Astrocyte (in vitro differentiated cells and primary cell): ENCODE measurements around the gene XAF1. TPM values are rescaled to one million over a fixed set of nuclear protein-coding genes. Genes with fewer than 3 reads are reported as not detected.

Source experiments
- DNase-seq: peaks from one replicate; pipeline ENCODE4 v3.0.0-alpha.2; 2010; ENCODE audit warnings: low read depth
- FAIRE-seq: peaks from 2 replicates; lab custom pipeline; 2011; peaks lifted over from hg19 to GRCh38; lab: Jason Lieb, UNC
- H2AFZ ChIP-seq: 2 replicates; pipeline ENCODE4 v1.6.0; 2012; ENCODE audit warnings: low read depth, low read length, inconsistent platforms
- H3K27ac ChIP-seq: 2 replicates; pipeline ENCODE4 v1.5.1; 2011; ENCODE audit warnings: low read depth, low read length, inconsistent platforms
- H3K27me3 ChIP-seq: 2 replicates; pipeline ENCODE4 v1.6.0; 2011; ENCODE audit warnings: low read length, inconsistent platforms; ENCODE audit not compliant: insufficient read depth
- H3K36me3 ChIP-seq: 2 replicates; pipeline ENCODE4 v1.5.1; 2011; ENCODE audit warnings: low read length, inconsistent platforms; ENCODE audit not compliant: insufficient read depth
- H3K4me1 ChIP-seq: 2 replicates; pipeline ENCODE4 v1.5.1; 2011; ENCODE audit warnings: low read length, inconsistent platforms; ENCODE audit not compliant: insufficient read depth
- H3K4me2 ChIP-seq: 2 replicates; pipeline ENCODE4 v1.6.0; 2012; ENCODE audit warnings: low read length, inconsistent platforms
- H3K4me3 ChIP-seq: 2 replicates; pipeline ENCODE4 v1.5.1; 2011; ENCODE audit warnings: low read depth, mild to moderate bottlenecking, low read length, inconsistent platforms; ENCODE audit not compliant: insufficient read depth
- H3K79me2 ChIP-seq: 2 replicates; pipeline ENCODE4 v1.6.0; 2012; ENCODE audit warnings: mild to moderate bottlenecking, low read length, inconsistent platforms; ENCODE audit not compliant: insufficient read depth
- H3K9ac ChIP-seq: 2 replicates; pipeline ENCODE4 v1.6.0; 2012; ENCODE audit warnings: mild to moderate bottlenecking, low read length, inconsistent platforms
- H3K9me3 ChIP-seq: 2 replicates; pipeline ENCODE4 v1.5.1; 2012; ENCODE audit warnings: low read depth, mild to moderate bottlenecking, low read length, inconsistent platforms; ENCODE audit not compliant: insufficient read depth
- H4K20me1 ChIP-seq: 2 replicates; pipeline ENCODE4 v1.6.0; 2012; ENCODE audit warnings: low read length, inconsistent platforms; ENCODE audit not compliant: insufficient read depth
- H3K27ac Mint-ChIP-seq: one replicate; pipeline ENCODE4 v1.8.0; 2021; ENCODE audit warnings: mild to moderate bottlenecking, mixed read lengths; ENCODE audit not compliant: unreplicated experiment
- H3K27me3 Mint-ChIP-seq: one replicate; pipeline ENCODE4 v1.8.0; 2021; ENCODE audit warnings: low read depth, mixed read lengths; ENCODE audit not compliant: unreplicated experiment
- H3K36me3 Mint-ChIP-seq: one replicate; pipeline ENCODE4 v1.8.0; 2021; ENCODE audit warnings: low read depth, mixed read lengths; ENCODE audit not compliant: unreplicated experiment
- H3K4me1 Mint-ChIP-seq: one replicate; pipeline ENCODE4 v1.8.0; 2021; ENCODE audit warnings: low read depth, mixed read lengths; ENCODE audit not compliant: unreplicated experiment
- H3K4me3 Mint-ChIP-seq: one replicate; pipeline ENCODE4 v1.8.0; 2021; ENCODE audit warnings: mild to moderate bottlenecking, moderate library complexity, mixed read lengths; ENCODE audit not compliant: unreplicated experiment
- H3K9me3 Mint-ChIP-seq: one replicate; pipeline ENCODE4 v1.8.0; 2021; ENCODE audit warnings: mild to moderate bottlenecking, mixed read lengths; ENCODE audit not compliant: unreplicated experiment
- CTCF ChIP-seq: IDR thresholded peaks from 2 replicates; pipeline ENCODE4 v1.5.1; 2011; ENCODE audit warnings: low read depth, mild to moderate bottlenecking, inconsistent platforms, low read length, moderate library complexity; ENCODE audit not compliant: insufficient read depth
- EZH2 ChIP-seq: IDR thresholded peaks from 2 replicates; pipeline ENCODE4 v1.6.1; 2012; ENCODE audit warnings: mild to moderate bottlenecking, low read length, inconsistent platforms; ENCODE audit not compliant: insufficient read depth
- total RNA-seq: library from RNA; stranded (reverse); gene quantifications from 2 replicates; pipeline ENCODE4 v1.2.1, GENCODE V29; 2021

The XAF1 gene
- total RNA-seq, 1 donor from 2014 or later, result 50.9 TPM

GRCh38 chr17:6797718-6798351 is 42.0 kb downstream of the XAF1 start:
- Histone ChIP-seq H3K4me3 (no peak overlapping the region), H4K20me1 (no peaks in the 10 kb centered on the region), H3K36me3 (no peaks in the 10 kb centered on the region), H3K27me3 (no peaks in the 10 kb centered on the region), H2AFZ (no peak overlapping the region), H3K79me2 (no peaks in the 10 kb centered on the region), H3K27ac (no peak overlapping the region), H3K9me3 (no peaks in the 10 kb centered on the region), H3K9ac (no peak overlapping the region), H3K4me2 (no peak overlapping the region), H3K4me1 (no peaks in the 10 kb centered on the region)
- Mint-ChIP-seq H3K27ac (no peak overlapping the region), H3K9me3 (no peaks in the 10 kb centered on the region), H3K4me3 (no peak overlapping the region), H3K27me3 (peaks cover 21% of the 10 kb centered on the region), H3K36me3 (no peaks in the 10 kb centered on the region), H3K4me1 (peaks cover 8% of the 10 kb centered on the region)
- DNase-seq (no peak), FAIRE-seq (no peak)
- TF ChIP-seq EZH2 (no peak), CTCF (no peak)

GRCh38 chr17:6799738-6800137 is 43.9 kb downstream of the XAF1 start:
- Histone ChIP-seq H3K36me3 (no peaks in the 10 kb centered on the region), H3K4me1 (no peaks in the 10 kb centered on the region), H3K27me3 (no peaks in the 10 kb centered on the region), H3K4me3 (no peak overlapping the region), H2AFZ (no peak overlapping the region), H3K9me3 (no peaks in the 10 kb centered on the region), H3K27ac (no peak overlapping the region), H4K20me1 (no peaks in the 10 kb centered on the region), H3K4me2 (no peak overlapping the region), H3K9ac (no peak overlapping the region), H3K79me2 (no peaks in the 10 kb centered on the region)
- DNase-seq (no peak), FAIRE-seq (no peak)
- Mint-ChIP-seq H3K27me3 (peaks cover 21% of the 10 kb centered on the region), H3K27ac (no peak overlapping the region), H3K4me3 (no peak overlapping the region), H3K9me3 (peaks cover 3% of the 10 kb centered on the region), H3K36me3 (no peaks in the 10 kb centered on the region), H3K4me1 (peaks cover 3% of the 10 kb centered on the region)
- no peak for TF ChIP-seq CTCF
- TF ChIP-seq EZH2, result no peak

- Mint-ChIP-seq H3K4me1 (peaks cover 3% of the 10 kb centered on the region), H3K9me3 (peaks cover 8% of the 10 kb centered on the region), H3K27me3 (peaks cover 29% of the 10 kb centered on the region), H3K27ac (no peak overlapping the region), H3K4me3 (no peak overlapping the region), H3K36me3 (no peaks in the 10 kb centered on the region)
- Histone ChIP-seq H3K36me3 (no peaks in the 10 kb centered on the region), H3K27me3 (no peaks in the 10 kb centered on the region), H2AFZ (no peak overlapping the region), H3K79me2 (no peaks in the 10 kb centered on the region), H3K4me3 (no peak overlapping the region), H3K9ac (no peak overlapping the region), H3K4me2 (no peak overlapping the region), H3K4me1 (no peaks in the 10 kb centered on the region), H4K20me1 (no peaks in the 10 kb centered on the region), H3K9me3 (no peaks in the 10 kb centered on the region), H3K27ac (no peak overlapping the region)
- FAIRE-seq, result no peak
- TF ChIP-seq CTCF (no peak), EZH2 (no peak)
- no peak for DNase-seq
These were observed 44.7 kb downstream of the XAF1 start for GRCh38 chr17:6800422-6801027.
